Heart right ventricle (tissue), 16 donors: ENCODE measurements around the gene CFAP58. TPM values are rescaled to one million over a fixed set of nuclear protein-coding genes. Genes with fewer than 3 reads are reported as not detected.
A peak's percentile ranks its signal among the peaks of the same experiment; 100 is the strongest.

Experiments used
- ATAC-seq, 8 donors: fragments of 200-7000 bp; cut with Tn5 transposase; one replicate each; pipeline ENCODE4 v1.9.1; 2020; ENCODE audit warnings: mild to moderate bottlenecking in 8 of 8, moderate library complexity in 8 of 8, moderate number of reproducible peaks in 1 of 8
- DNase-seq, 2 donors: peaks; one replicate each; pipeline ENCODE4 v3.0.0-alpha.2; 2020
- H3K27ac ChIP-seq, 10 donors: fragments of 200-600 bp; sonication (generic) in 2 of 10; one replicate each; pipeline versions ENCODE4 v1.5.0 to v1.8.0; 2020 to 2022; ENCODE audit warnings: mild to moderate bottlenecking in 3 of 10
- H3K27me3 ChIP-seq, 7 donors: fragments of 200-600 bp; one replicate each; pipeline ENCODE4 v1.8.0; 2021 to 2022; ENCODE audit warnings: mild to moderate bottlenecking in 2 of 7
- H3K36me3 ChIP-seq, 9 donors: fragments of 200-600 bp; sonication (generic) in 1 of 9; one replicate each; pipeline versions ENCODE4 v1.5.0 to v1.8.0; 2020 to 2022; ENCODE audit warnings: mild to moderate bottlenecking in 2 of 9
- H3K4me1 ChIP-seq, 9 donors: fragments of 200-600 bp; sonication (generic) in 1 of 9; one replicate each; pipeline versions ENCODE4 v1.5.0 to v1.8.0; 2020 to 2022; ENCODE audit warnings: mild to moderate bottlenecking in 4 of 9
- H3K4me3 ChIP-seq, 10 donors: fragments of 200-600 bp; sonication (generic) in 2 of 10; one replicate each; pipeline versions ENCODE4 v1.5.0 to v1.8.0; 2020 to 2022; ENCODE audit warnings: mild to moderate bottlenecking in 7 of 10, moderate library complexity in 2 of 10
- H3K9me3 ChIP-seq, 11 donors: fragments of 200-600 bp in 10 of 11; sonication (generic) in 2 of 11; one replicate each; pipeline versions ENCODE4 v1.5.0 to v1.8.0; 2013 to 2022; ENCODE audit warnings: mild to moderate bottlenecking in 2 of 11, control low read depth in 1 of 11, moderate library complexity in 1 of 11
- CTCF ChIP-seq, 9 donors: fragments of 200-600 bp; sonication (generic) in 2 of 9; IDR thresholded peaks; one replicate each; pipeline versions ENCODE4 v1.5.0 to v1.8.0; 2021 to 2022; ENCODE audit warnings: antibody characterized with exemption in 9 of 9, mild to moderate bottlenecking in 5 of 9, moderate library complexity in 1 of 9
- WGBS, 2 donors: extraction: QIAGEN DNeasy Blood & Tissue Kit; methylation state at CpG; one replicate each; pipeline ENCODE4 v1.1.7; 2013; ENCODE audit warnings: inconsistent platforms in 1 of 2; 5-methylcytosine and 5-hydroxymethylcytosine counted together
- intact Hi-C, 10 donors: fragments of 100-400 bp; cut with DNase I; formaldehyde crosslinking; loops; one replicate each; pipeline versions ENCODE4 v1.11.1 to v1.14.2; 2022
- polyA plus RNA-seq, 2 donors: library from polyadenylated mRNA; stranded (reverse); fragments of 200-250 nt; gene quantifications; one replicate each; pipeline ENCODE4 v1.2.3, GENCODE V29; 2013
- total RNA-seq, 10 donors: library from RNA; stranded (reverse); fragmentation: NEBNext Ultra II Directional in 3 of 10; extraction: Animal tissue kit (Norgen Biotek cat#: 25700) in 3 of 10; gene quantifications; one replicate each; pipeline versions ENCODE4 v1.2.1 to v1.2.4, GENCODE V29; 2021 to 2023
- donor health status: Arrhythmogenic right ventricular cardiomyopathy.
- donor health status: ischemic (EF 13 %, LVEDD 7.1; RV severe dilation, severe dysfunction).
- donor health status: healthy with polysubstance abuse.
- donor health status: DM: no; HTN: yes; CAD: no.
- donor health status: DM: no; HTN: no; CAD: no.
- donor health status: ischemic (EF 25% LVEDD 6.9; RV normal size, moderate dysfunction).
- donor health status: ischemic (EF 25% LVEDD 5.7; RV mildly dilated, moderate dysfunction).
- donor health status: healthy.
- donor health status: DM: yes; HTN: yes; CAD: no.
- donor health status: Ischemic cardiomyopathy.
- donor health status: ischemic (EF 35%, LVEDD 5.7; RV mildly dilated, moderate dysfunction).
- donor health status: nonischemic (EF 11% LVEDD 7.7; RV severe dilation, severe dysfunction).
- donor health status: DM: yes; HTN: yes; CAD: no.
- donor health status: PGD.
- donor health status: ischemic (EF 29% LVEDD 5.4; RV normal size, mild dysfunction).
- donor health status: nonischemic (EF 23%, LVEDD 6.1; RV moderate dilation, normal function).

Gene CFAP58
- total and polyA plus RNA-seq, 12 donors: 0.58 to 5.8 (median 3.0) TPM

GRCh38 chr10:104344219-104344618 is 9.4 kb upstream of the CFAP58 start:
- no peak for DNase-seq

GRCh38 chr10:104345515-104345914 is 8.1 kb upstream of the CFAP58 start:
- Histone ChIP-seq H3K27ac (no peak overlapping the region), H3K4me3 (no peak overlapping the region), H3K4me1 (peaks cover 0 to 58% (median 34%) of the 10 kb centered on the region in 9 donors), H3K27me3 (no peaks in the 10 kb centered on the region), H3K36me3 (no peaks in the 10 kb centered on the region), H3K9me3 (no peaks in the 10 kb centered on the region)
- TF ChIP-seq CTCF (IDR thresholded peaks at IDR 0.05): no peak
- DNase-seq (no peak), ATAC-seq (no peak)
- intact Hi-C loops: loop anchor here in 4 of 10 donors (5.0 to 10.0 kb wide), 3 partner anchors 38 to 461 kb away; no protein-coding TSS in a partner anchor

More at GRCh38 chr10:104344219-104344618, 9.4 kb upstream of the CFAP58 start:
- WGBS, 2 donors: 58 to 69% methylated on average over 1 of the region's 1 CpG
- no peak for TF ChIP-seq CTCF (IDR thresholded peaks at IDR 0.05)
- H3K4me1 ChIP-seq: peaks cover 0 to 58% (median 37%) of the 10 kb centered on the region in 9 donors
- no peaks in the 10 kb centered on the region for H3K36me3 ChIP-seq
- H3K27ac ChIP-seq: peak overlapping the region in 8 of 10 donors; percentile 34 to 99 (median 58)
- no peaks in the 10 kb centered on the region for H3K9me3 ChIP-seq
- H3K4me3 ChIP-seq: no peak overlapping the region
- intact Hi-C loops: loop anchor here in 3 of 10 donors (5.0 to 10.0 kb wide), 2 partner anchors 37 to 459 kb away; no protein-coding TSS in a partner anchor
- no peaks in the 10 kb centered on the region for H3K27me3 ChIP-seq
- ATAC-seq: peak in 5 of 8 donors; percentile 33 to 59 (median 45)

GRCh38 chr10:104345941-104346340 is 7.7 kb upstream of the CFAP58 start:
- Histone ChIP-seq H3K36me3 (no peaks in the 10 kb centered on the region), H3K9me3 (no peaks in the 10 kb centered on the region), H3K4me3 (no peak overlapping the region), H3K4me1 (peaks cover 0 to 60% (median 29%) of the 10 kb centered on the region in 9 donors), H3K27ac (peak overlapping the region in 1 of 10 donors; percentile 17), H3K27me3 (no peaks in the 10 kb centered on the region)
- no peak for TF ChIP-seq CTCF (IDR thresholded peaks at IDR 0.05)
- DNase-seq (no peak), ATAC-seq (no peak)
- intact Hi-C loops: loop anchor here in 4 of 10 donors (5.0 to 10.0 kb wide), 3 partner anchors 39 to 461 kb away; no protein-coding TSS in a partner anchor
- WGBS, 2 donors: 69 to 71% methylated on average over 4 of the region's 4 CpGs

GRCh38 chr10:104347295-104348045 is 6.2 kb upstream of the CFAP58 start:
- intact Hi-C loops: loop anchor here in 4 of 10 donors (5.0 to 10.0 kb wide), 3 partner anchors 40 to 463 kb away; no protein-coding TSS in a partner anchor
- no peak for TF ChIP-seq CTCF (IDR thresholded peaks at IDR 0.05)
- H3K27me3 ChIP-seq: no peaks in the 10 kb centered on the region
- DNase-seq (no peak), ATAC-seq (no peak)
- WGBS, 2 donors: 83 to 84% methylated on average over 4 of the region's 4 CpGs
- no peak overlapping the region for H3K27ac ChIP-seq
- no peak overlapping the region for H3K4me3 ChIP-seq
- H3K36me3 ChIP-seq: no peaks in the 10 kb centered on the region
- H3K9me3 ChIP-seq: no peaks in the 10 kb centered on the region
- H3K4me1 ChIP-seq: peaks cover 0 to 71% (median 27%) of the 10 kb centered on the region in 9 donors
